PC-9 (cell line): Measurements from ENCODE around the gene MACROD2. TPM values are rescaled to one million over a fixed set of nuclear protein-coding genes. Genes with fewer than 3 reads are reported as not detected.

Experiments used
- BruUV-seq: library from RNA; stranded (reverse); fragments of 400-500 nt; replicated peaks from 2 replicates; lab custom pipeline; 2021; lab: Mats Ljungman, UMichigan
- CTCF ChIA-PET: fragments of 300-600 bp; sonication (Branson Sonifier 250); formaldehyde crosslinking; loops from one replicate; lab custom pipeline; 2022; ENCODE audit warnings: antibody characterized with exemption; lab: Charles Lee
- POLR2A ChIA-PET: fragments of 300-600 bp; sonication (Branson Sonifier 250); formaldehyde crosslinking; loops from one replicate; lab custom pipeline; 2022; ENCODE audit warnings: antibody characterized with exemption; ENCODE audit not compliant: unreplicated experiment; lab: Charles Lee
- DNase-seq, 2 experiments: peaks; one replicate each; pipeline versions ENCODE4 v3.0.0 to v3.0.0-alpha.2; 2015 to 2022; ENCODE audit warnings: mixed read lengths in 1 of 2
- H2AFZ ChIP-seq: fragments of 200-600 bp; sonication (generic); 2 replicates; pipeline ENCODE4 v1.8.1; 2017; ENCODE audit warnings: antibody characterized with exemption
- H3F3A ChIP-seq: fragments of 200-600 bp; sonication (generic); 2 replicates; pipeline ENCODE4 v1.8.1; 2017; ENCODE audit warnings: antibody characterized with exemption, mild to moderate bottlenecking, low read depth; ENCODE audit not compliant: insufficient read depth
- H3K27ac ChIP-seq: fragments of 200-600 bp; sonication (generic); 2 replicates; pipeline ENCODE4 v1.6.1; 2016; ENCODE audit warnings: mixed run types
- H3K27me3 ChIP-seq: fragments of 200-600 bp; sonication (generic); 2 replicates; pipeline ENCODE4 v1.6.1; 2016; ENCODE audit warnings: low read depth, mixed run types; ENCODE audit not compliant: insufficient read depth
- H3K36me3 ChIP-seq: fragments of 200-600 bp; sonication (generic); 2 replicates; pipeline ENCODE4 v1.6.1; 2016; ENCODE audit warnings: low read depth, mixed run types
- H3K4me1 ChIP-seq: fragments of 200-600 bp; sonication (generic); replicated peaks from 2 replicates; pipeline ENCODE4 v1.6.1; 2016; ENCODE audit warnings: mixed run types; ENCODE audit not compliant: insufficient read depth
- H3K4me2 ChIP-seq: fragments of 200-600 bp; sonication (generic); 2 replicates; pipeline ENCODE4 v1.6.1; 2017; ENCODE audit warnings: mixed run types
- H3K4me3 ChIP-seq: fragments of 200-600 bp; sonication (generic); 2 replicates; pipeline ENCODE4 v1.6.1; 2016; ENCODE audit warnings: mixed run types
- H3K79me2 ChIP-seq: fragments of 200-600 bp; sonication (generic); 2 replicates; pipeline ENCODE4 v1.6.1; 2017; ENCODE audit warnings: low read depth, mixed run types
- H3K9me2 ChIP-seq: fragments of 200-600 bp; sonication (generic); 2 replicates; pipeline ENCODE4 v1.8.1; 2017; ENCODE audit warnings: mild to moderate bottlenecking; ENCODE audit not compliant: insufficient read depth
- H3K9me3 ChIP-seq: fragments of 200-600 bp; sonication (generic); 2 replicates; pipeline ENCODE4 v1.8.1; 2016; ENCODE audit warnings: low read depth; ENCODE audit not compliant: insufficient read depth
- H4K20me1 ChIP-seq: fragments of 200-600 bp; sonication (generic); 2 replicates; pipeline ENCODE4 v1.8.1; 2017; ENCODE audit not compliant: insufficient read depth
- EZH2 ChIP-seq: fragments of 200-600 bp; sonication (generic); IDR thresholded peaks from 2 replicates; pipeline ENCODE4 v1.8.0; 2017; ENCODE audit warnings: antibody characterized with exemption, low read depth
- intact Hi-C: fragments of 100-400 bp; cut with micrococcal nuclease; formaldehyde crosslinking; loops from one replicate; pipeline ENCODE4 v1.10.0; 2022; ENCODE audit not compliant: unreplicated experiment
- total RNA-seq: library from RNA; stranded (reverse); gene quantifications from 2 replicates; pipeline ENCODE4 v1.2.3, GENCODE V29; 2021
- TF ChIP-seq, protein P1 (sequence below): fragments of 200-600 bp; sonication (generic); conservative IDR thresholded peaks from 2 replicates; pipeline ENCODE4 v1.6.1; 2017; ENCODE audit warnings: mixed run types, antibody characterized with exemption, mild to moderate bottlenecking, moderate library complexity

MACROD2 gene
- total RNA-seq, 1 experiment from 2014 or later: 11.4 TPM

DNA sequence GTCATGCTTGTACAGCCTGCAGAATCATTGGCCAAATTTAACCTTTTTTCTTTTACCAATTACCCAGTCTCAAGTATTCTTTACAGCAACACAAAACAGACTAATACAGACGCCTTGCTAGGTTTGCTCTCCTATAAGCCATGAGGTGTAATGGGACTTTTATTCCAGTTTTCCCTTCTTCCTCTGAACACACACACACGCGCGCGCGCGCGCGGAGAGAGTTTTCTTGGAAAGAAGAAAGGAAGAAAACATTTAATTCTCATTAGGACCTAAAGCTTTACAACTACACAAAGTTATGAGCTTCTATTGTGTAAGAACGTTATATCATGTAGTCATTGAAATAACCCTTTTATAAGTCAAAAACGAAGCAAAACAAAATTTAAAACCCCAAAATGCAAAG, 1023.6 kb downstream of the MACROD2 start:
- no peak overlapping the region for H2AFZ ChIP-seq
- no peaks in the 10 kb centered on the region for H3K4me1 ChIP-seq
- H3K27ac ChIP-seq: no peak overlapping the region
- TF ChIP-seq, protein P1, sequence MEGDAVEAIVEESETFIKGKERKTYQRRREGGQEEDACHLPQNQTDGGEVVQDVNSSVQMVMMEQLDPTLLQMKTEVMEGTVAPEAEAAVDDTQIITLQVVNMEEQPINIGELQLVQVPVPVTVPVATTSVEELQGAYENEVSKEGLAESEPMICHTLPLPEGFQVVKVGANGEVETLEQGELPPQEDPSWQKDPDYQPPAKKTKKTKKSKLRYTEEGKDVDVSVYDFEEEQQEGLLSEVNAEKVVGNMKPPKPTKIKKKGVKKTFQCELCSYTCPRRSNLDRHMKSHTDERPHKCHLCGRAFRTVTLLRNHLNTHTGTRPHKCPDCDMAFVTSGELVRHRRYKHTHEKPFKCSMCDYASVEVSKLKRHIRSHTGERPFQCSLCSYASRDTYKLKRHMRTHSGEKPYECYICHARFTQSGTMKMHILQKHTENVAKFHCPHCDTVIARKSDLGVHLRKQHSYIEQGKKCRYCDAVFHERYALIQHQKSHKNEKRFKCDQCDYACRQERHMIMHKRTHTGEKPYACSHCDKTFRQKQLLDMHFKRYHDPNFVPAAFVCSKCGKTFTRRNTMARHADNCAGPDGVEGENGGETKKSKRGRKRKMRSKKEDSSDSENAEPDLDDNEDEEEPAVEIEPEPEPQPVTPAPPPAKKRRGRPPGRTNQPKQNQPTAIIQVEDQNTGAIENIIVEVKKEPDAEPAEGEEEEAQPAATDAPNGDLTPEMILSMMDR: no peak
- TF ChIP-seq EZH2: no peak
- H3K9me2 ChIP-seq: no peaks in the 10 kb centered on the region
- ChIA-PET POLR2A (no interaction called here), CTCF (no interaction called here)
- H3K4me2 ChIP-seq: no peak overlapping the region
- no peaks in the 10 kb centered on the region for H4K20me1 ChIP-seq
- no TSS peak for BruUV-seq
- intact Hi-C loops: no loop called here
- DNase-seq: no peak
- H3F3A ChIP-seq: no peaks in the 10 kb centered on the region
- no peaks in the 10 kb centered on the region for H3K79me2 ChIP-seq
- no peaks in the 10 kb centered on the region for H3K36me3 ChIP-seq
- H3K27me3 ChIP-seq: no peaks in the 10 kb centered on the region
- H3K4me3 ChIP-seq: no peak overlapping the region
- no peaks in the 10 kb centered on the region for H3K9me3 ChIP-seq

DNA sequence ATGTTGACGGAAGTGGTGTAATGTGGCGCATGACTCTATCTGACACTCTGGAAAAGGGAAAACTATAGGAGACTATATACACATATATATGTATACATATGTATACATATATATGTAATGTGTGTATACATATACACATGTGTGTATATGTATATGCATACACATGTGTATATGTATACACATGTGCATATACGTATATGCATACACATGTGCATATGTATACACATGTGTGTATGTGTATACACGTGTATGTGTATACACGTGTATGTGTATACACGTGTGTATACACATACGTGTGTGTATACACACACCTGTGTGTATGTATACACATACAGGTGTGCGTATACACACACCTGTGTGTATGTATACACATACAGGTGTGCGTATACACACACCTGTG, 1025.5 kb downstream of the MACROD2 start:
- POLR2A ChIA-PET: no interaction called here
- TF ChIP-seq, protein P1: no peak
- TF ChIP-seq EZH2: no peak
- BruUV-seq: no TSS peak
- Histone ChIP-seq H3K9me2 (no peaks in the 10 kb centered on the region), H3K27ac (no peak overlapping the region), H3K36me3 (no peaks in the 10 kb centered on the region), H3K79me2 (no peaks in the 10 kb centered on the region), H3K27me3 (no peaks in the 10 kb centered on the region), H2AFZ (no peak overlapping the region), H3K9me3 (no peaks in the 10 kb centered on the region), H3K4me2 (no peak overlapping the region), H4K20me1 (no peaks in the 10 kb centered on the region), H3K4me3 (no peak overlapping the region), H3F3A (no peaks in the 10 kb centered on the region), H3K4me1 (no peaks in the 10 kb centered on the region)
- CTCF ChIA-PET: no interaction called here
- intact Hi-C loops: no loop called here
- no peak for DNase-seq

DNA sequence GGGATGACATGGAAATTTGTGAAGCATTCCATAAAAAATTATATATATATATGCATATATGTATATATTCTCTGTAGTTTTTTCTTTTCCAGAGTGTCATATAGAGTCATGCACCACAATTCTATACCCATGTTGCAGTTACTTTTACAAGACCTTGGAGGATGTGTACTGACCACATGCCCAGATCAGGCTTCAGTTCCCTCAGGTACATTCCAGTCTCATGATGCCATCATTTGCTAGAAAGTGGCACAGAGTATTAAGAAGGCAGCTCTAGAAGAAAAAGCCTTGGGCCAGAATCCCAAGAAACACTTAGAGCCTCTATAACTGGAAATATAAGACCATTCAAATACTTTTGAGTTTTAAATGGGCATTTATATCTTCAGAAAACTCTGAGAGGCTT, 1027.6 kb downstream of the MACROD2 start:
- Histone ChIP-seq H3K27me3 (no peaks in the 10 kb centered on the region), H3K9me2 (no peaks in the 10 kb centered on the region), H2AFZ (no peak overlapping the region), H3F3A (no peaks in the 10 kb centered on the region), H3K9me3 (no peaks in the 10 kb centered on the region), H3K4me3 (no peak overlapping the region), H3K36me3 (no peaks in the 10 kb centered on the region), H3K4me1 (no peaks in the 10 kb centered on the region), H3K4me2 (no peak overlapping the region), H4K20me1 (no peaks in the 10 kb centered on the region), H3K79me2 (no peaks in the 10 kb centered on the region), H3K27ac (no peak overlapping the region)
- no peak for TF ChIP-seq EZH2
- TF ChIP-seq, protein P1: no peak
- intact Hi-C loops: no loop called here
- BruUV-seq: no TSS peak
- DNase-seq: no peak
- ChIA-PET CTCF (no interaction called here), POLR2A (no interaction called here)
